GM19468 (cell line): ENCODE results near the gene TRPM8.
A peak's percentile ranks its signal among the peaks of the same experiment; 100 is the strongest.

ENCODE experiments used
- ATAC-seq: cut with Tn5 transposase; IDR thresholded peaks from one replicate; pipeline ENCODE4 v1.9.1; 2021; ENCODE audit warnings: mild to moderate bottlenecking, moderate library complexity, moderate number of reproducible peaks; ENCODE audit not compliant: unreplicated experiment; ENCODE audit errors: extremely low read depth

TRPM8 gene

DNA sequence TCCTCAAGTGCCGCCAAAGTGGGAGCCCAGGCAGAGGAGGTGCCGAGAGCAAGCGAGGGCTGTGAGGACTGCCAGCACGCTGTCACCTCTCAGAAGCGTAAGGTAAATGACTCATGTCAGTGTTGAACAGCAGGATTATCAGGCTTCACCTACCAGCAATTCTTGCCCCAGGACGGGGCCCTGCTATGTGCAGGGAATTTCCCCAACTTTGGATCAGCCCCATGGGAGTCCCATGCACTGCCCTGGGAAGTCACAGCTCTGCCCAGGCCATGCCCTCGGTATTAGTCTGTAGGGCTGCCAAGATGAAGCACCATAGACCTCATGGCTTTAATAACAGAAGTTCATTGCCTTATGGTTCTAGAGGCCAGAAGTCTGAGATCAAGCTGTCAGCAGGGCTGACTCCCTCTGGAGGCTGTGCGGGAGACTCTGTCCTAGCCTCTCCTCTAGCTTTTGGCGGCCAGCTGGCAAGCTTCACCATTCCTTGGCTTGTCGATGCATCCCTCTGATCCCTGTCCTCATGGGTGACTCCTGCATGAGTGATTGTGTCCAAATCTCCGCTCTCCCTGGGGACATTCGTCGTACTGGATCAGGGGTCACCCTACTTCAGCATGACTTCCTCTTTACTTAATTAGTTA, 55.9 kb downstream of the TRPM8 start:
- no peak for ATAC-seq

DNA sequence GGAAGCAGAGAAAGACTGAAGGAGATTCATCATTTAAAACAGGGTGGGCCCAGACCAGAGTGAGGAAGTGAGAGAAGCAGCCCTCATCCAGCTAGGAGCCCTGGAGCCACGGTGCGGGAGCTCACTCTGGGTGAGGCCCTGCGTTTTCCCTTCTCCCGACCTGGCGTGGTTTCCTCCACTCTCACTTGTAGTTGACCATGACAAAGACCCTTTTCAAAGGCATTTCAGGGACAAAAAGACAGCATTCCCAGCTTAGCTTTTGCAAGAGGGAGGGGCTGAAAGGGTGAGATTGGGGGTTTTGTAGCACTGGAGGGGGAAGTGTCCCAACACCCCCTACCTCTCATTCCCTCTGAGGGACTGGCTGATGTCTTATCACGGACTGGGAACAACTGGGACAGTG, 56.6 kb downstream of the TRPM8 start:
- no peak for ATAC-seq

DNA sequence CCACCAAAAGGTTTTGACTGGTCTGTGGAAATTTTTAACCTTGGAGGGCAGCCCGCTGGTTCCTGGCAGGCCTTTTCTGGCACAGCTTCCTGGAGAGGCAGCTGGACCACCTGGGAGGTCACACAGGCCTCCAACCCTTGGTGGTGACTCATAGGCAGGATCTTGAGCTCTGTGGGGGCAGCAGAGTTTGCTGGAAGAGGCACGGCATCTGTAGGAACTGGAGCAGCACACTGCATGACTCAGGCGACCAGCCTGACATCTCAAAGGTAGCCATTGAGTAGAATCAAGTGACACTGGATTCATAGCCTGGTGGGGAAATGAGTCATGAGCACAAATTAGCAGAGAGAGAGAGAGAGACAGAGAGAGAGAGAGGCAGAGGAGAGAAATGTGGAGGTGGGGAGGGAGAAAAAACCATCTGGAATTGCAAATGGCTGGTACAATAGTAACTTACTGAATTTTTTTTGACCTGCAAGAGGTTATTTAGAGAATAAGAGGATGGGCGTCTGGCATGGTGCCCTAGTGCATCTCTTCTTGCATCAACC, 57.4 kb downstream of the TRPM8 start:
- ATAC-seq, result no peak

DNA sequence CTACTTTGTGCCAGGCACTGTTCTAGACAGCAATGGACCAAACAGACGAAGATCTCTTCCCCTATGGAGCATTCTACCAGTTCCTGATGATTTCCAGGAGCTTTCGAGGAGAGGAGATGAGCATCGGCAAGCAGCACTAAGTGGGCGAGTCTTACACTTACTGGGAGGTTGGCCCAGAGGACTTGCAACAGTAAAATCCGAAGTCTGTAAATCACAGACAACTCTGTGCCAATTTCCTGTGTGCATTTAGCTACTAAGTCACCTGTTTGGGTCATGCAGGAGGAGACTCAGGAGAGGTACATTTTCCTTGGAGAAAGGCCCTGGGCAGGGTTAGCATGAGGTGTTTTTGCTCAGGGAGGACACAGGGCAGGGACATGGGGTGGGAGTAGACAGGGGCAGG, 58.9 kb downstream of the TRPM8 start:
- no peak for ATAC-seq

DNA sequence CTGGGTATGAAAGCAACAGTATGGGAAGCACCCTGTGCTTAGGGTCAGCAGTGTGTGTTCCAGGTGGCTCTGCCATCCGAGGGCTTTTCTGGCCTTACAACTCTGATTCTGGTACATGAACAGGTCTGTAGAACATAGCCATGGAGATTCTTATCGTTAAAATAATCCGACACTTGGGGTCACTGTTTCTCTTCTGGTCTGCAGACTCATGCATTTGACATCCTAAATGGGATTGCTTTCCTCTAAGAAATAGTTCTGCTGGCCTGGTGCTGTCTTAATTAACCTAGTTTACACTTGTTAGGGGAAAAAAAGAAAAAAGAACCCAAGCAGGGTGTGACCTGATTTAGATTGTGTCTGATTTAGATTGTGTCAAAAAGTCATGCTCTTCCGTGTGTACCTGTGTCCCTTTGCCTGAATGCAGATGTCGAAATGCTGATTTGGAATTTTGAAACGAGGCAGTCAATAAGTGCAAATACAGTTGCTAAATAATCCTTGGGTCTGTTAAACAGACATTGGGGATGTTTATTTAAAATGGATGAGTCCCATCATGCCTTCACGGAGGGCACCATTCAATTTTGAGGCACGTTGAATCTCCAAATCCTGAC, 59.6 kb downstream of the TRPM8 start:
- ATAC-seq, result no peak

DNA sequence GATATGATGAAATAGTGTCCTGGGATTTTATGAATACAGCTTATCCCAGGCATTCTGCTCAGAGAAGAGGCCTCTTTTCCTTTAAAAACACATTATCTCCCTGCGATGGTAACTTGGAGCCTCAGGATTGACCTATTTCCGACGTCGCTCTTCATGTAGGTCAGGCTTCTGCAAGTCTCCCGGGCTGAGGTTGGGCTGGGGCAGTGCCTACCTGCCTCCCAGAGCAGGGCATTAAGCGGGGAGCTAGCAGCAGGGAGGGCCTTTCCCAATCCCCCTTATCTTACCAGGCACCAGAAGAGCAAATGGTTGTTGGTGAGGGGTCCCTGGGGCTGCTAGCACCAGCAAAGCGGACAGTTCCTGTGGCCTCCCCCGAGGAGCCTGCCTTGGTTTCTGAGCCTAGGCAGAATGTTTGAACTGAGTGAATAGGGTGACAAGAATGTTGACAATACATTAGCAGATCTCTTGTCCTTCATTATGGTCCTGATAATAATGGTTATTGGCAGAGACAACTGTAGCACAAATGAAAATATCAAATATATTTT, 60.2 kb downstream of the TRPM8 start:
- no peak for ATAC-seq

DNA sequence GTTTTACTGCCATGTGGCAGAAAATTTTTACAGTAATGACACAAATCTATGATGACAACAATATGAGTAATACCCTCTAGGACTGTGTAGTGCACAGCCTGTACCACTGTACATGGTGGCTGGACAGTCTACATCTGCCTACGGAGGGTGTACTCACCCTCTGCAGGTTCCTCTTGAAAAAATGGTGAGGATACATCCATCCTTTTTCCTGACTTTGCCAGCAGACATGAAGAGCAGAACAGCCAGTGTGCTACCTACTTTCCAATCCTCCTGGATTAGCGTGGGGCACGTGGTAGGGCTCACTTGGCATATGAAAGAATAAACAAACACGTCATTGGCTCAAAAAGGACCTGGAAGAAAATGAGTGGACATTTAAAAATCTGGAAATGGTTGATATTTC, 62.6 kb downstream of the TRPM8 start:
- ATAC-seq, result no peak

DNA sequence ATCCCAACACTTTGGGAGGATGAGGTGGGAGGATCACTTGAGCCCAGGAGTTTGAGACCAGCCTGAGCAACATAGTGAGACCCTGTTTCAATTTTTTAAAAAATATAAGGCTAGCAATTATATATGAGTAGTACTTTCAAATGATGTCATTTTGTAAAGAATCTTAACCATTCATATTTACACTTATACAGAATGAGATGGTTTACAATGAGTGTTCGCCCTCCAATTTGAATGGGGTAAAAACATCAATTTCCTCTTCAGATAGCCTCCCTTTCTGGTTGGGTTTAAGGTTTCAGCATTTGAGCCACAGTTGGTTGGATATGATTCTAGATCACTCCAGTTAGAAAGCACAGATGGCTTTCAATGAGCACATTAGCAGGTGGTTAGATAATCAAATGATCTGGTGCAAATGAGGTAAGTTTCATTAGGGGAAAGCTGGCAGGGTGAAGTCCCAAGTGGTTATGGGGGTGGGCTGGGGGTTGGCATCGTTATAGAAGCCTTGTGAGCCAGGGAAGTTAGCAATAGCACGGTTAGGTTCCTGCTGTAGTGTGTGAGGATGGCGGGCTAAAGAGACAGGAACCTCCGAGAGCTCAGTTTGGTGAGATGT, 63.9 kb downstream of the TRPM8 start:
- no peak for ATAC-seq

DNA sequence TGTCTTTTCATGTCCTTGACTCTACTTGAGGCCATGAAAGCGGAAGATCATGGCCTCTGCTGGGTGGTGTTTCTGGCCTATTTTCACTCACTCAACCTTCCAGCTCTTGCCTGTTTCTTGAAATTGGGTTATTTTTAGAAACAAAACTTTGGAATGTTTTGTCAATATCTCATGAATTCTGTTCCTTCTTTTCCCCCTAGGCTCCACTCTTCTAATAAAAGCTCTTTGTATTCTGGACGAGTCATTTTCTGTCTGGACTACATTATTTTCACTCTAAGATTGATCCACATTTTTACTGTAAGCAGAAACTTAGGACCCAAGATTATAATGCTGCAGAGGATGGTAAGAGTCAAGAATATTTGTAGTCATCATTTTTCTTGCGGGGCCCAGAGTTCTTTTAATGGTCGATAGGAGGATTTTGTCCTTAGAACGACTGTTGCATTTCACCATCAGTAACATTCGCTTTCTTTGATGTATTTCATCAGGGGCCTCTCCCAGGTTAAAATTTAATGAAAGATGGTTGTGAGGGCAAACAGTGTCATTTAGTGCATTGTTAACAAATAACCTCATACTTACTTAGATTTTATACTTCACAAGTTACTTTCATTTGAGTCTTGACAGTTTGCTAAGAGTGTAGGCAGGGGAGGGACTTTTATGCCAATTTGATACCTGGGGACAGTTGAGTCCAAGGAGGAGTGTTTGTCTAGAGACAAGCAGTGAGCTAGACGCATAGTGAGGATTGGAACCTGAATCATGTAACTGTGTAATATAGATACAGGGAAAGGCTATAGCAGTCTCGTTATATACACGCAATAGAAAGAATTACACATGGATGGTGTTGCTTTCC, 64.6 kb downstream of the TRPM8 start:
- no peak for ATAC-seq

DNA sequence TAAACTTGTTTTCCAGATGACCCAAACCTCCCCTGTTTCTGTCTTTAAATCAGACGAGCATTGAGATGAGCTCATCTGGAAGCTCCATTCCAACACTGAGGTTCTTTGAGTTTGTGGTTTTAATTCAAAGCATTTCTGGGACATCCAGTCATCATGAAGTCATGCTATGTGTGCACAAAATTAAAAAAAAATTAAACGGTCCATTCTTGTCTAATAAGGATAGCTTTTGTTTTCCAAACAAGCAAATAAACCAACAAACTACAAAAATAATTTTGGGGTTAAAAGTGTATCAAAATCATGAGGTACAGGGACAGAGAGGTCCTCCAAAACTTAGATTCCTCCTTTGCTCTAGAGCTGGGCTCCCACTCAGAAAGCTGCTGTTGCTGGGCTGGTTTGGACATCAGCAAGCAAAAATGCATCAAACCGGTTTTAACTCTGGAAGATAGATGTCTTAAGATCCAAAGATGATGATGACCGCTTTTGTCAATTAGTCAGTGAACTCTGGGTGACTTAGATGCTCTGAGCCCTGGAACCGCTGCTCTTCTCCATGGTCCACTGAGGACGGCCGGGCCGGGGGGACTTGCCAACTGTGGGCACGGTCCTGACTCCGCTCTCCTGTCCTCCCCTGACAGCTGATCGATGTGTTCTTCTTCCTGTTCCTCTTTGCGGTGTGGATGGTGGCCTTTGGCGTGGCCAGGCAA, 65.4 kb downstream of the TRPM8 start:
- no peak for ATAC-seq

DNA sequence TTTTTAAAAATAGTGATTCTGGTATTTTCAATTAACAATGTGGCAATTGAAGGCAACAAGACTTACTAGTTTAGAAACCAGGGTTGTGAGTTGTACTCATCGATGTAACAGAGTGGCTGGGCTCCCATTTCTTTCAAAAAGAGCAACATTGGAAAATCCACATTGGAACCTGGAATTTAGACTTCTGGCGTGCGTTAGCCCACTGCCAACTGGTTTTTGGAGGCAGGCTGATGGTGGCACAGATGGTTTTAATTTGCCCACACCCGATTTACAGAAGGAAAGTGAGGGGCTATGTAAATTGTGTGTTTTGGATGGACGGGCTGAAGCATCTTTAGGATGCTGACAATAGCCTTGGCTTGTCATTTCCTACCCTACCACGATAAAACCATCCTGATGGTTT, 66.3 kb downstream of the TRPM8 start:
- ATAC-seq, result no peak

DNA sequence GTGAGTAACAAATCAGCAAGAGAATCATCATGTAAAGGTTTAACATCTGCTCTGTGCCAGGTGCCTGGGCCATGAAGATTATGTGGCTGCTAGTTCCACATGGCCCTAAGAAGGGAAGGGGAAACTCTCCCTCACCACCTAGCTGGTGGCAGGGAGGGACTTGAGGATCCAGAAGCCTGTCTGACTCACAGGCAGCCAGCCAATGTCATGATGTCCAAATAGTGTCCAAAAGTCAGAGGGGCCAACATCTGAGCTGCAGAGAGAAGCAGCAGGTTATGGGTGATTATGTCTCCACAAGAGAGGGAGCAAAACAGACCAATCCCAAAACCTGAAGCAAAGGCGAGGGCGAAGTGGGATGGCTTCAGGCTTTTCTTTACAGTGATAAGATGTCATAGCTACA, 71.4 kb downstream of the TRPM8 start:
- ATAC-seq, result no peak

DNA sequence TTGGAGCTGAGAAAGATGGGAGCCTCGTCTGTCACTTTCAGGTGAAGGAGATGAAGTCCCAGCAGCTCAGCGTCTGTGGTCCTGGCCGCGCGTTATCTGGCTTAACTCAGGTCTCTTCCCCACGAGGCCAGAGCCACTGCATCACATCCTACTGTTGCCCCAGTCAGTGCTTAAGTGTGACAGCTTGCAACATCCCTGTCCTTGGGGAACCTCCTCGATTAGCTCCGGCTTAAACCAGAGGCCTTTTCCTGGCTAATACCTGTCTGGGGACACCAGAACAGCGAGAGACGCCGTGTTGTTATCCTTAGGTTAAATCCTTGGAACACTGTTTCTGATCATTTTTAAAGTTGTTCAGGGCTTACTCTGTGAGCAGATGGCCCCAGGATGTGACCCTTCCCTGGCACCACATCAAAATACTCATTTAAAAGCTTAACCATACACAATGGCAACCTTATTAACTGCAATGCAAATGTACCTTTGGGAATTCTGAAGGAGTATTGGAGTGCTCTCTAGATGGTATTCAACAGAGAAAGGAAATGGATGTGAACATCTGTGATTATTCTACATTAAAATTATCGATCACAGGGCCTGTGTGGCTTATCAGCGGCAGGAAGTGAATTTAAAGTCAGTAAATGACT, 72.2 kb downstream of the TRPM8 start:
- no peak for ATAC-seq

DNA sequence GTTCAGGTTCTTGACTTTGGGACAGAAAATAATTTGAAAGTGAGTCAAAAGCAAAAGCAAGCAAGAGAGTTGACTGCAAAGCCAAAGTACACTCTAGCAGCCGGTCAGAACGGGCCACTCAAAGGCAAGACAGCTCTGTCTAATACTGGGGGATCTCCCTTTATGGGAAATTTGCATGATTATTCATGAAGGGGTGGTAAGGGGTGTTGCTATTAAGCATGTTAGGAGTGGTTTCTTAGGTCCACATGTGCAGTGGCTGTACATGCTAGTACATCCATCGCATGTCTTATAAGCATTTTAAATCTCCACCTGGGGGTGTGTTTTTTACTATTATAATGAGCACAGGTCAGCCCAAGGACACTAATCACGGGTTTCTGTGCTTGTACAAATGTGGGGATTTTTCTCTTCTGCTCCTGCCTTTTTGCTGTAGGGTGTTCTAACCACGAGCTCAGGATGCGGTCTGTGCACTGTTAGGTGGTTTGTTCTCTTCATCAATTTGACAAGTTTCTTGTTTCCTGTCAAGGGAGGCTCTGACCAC, 73.2 kb downstream of the TRPM8 start:
- peak; percentile 19 for ATAC-seq

DNA sequence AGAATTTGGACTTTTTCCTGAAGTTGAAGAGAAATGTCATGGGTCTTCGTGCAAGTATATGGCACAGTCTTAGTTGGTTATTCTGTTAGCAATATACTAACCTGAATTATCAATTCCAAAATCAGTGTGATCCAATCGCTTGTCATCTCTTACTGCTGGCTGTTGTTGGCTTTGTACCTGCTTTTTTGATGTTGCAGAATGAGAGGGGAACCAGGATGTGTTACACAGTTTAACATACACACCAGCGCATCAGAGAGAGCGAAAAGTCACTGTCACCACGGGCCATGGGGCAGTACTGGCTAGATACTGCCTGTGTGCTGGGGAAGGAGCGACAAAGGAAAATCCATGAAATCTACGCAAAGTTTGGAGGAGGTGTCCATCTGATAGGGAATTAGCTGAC, 74.0 kb downstream of the TRPM8 start:
- ATAC-seq, result no peak

DNA sequence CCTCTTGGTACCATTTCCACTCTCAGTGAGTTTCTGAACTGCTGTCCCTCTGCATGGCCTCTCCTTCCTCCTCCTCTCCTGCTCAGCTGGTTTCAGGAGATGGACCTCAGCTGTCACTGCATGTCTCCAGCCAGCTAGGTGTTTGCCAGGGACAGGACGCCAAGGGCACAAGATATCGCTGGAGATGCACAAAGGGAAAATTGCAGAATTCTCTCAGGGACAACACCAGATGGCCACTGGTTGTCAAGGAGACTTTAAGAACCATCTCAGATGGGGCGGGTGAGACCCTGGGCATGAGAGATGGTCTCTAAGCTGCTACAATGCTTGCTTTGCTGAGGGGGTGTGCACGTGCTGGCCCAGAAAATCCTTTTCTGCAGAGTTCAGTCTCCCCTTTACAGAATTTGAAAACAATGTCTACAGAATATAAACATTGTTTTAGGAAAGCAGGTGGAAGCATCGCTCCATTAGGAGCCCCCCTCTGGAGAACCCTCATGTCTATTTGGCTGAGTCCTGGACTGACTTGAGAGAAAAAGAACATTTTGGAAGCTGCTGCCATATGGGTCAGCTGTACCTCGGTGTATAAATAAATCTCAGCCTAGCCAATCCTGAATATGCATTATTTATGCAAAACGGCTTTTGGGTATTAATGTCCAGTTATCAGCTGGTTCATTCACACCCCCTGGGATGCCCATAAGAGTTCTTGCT, 75.5 kb downstream of the TRPM8 start:
- no peak for ATAC-seq

DNA sequence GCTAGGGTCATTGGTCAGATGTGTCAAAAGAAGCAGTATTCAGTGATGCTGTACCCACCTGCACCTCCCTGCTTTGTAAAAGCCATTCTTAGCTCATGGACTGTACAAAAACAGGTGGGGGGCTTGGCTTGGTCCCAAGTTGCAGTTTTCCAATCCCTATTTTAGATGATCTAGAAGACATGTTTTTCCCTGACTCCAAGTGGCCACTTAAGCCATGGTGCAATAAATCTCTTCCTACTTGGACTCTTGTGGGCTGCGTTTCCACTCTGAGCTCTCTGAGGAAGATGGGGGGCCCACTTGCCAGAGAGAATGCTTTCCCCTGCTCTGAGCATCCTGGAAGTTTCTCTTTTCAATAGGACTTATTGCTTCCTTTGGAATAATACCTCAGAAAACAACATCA, 76.3 kb downstream of the TRPM8 start:
- no peak for ATAC-seq

DNA sequence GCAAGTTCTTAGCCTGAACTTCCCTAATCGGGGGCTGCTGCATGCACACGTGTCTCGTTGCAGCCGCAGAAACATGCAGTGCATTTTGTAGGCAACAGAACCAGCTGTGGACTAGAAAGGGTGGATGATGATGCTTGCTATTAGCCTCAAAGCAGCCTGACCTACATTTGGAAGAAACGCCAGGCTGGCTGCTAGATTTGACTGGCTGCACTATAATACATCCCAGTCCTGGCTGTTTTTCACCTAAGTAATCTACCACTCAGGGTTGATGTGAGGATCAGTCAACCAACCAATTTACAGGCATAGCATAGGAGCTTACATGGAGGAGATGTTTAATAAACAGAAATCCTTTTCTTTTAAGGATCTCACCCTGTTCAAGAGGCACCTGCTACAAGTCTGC, 77.0 kb downstream of the TRPM8 start:
- no peak for ATAC-seq

DNA sequence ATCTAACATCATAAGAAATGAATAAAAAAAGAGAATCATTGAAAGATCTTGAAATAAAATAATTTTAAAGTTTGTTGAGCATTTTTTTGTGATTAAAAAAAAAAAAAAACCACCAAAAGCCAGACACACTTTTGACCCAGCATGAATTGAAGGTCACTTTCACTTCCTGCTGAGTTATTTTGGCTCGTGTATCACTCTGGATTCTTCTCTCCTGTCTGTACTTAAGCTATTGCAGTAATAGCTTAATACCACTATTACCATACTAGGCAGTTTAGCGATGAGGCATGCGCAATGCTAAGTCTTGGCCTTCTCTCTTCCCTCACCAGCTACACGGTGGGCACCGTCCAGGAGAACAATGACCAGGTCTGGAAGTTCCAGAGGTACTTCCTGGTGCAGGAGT, 78.8 kb downstream of the TRPM8 start:
- no peak for ATAC-seq
